GM18502 (cell line): ENCODE results near the gene PUM1.

Source experiments
- ATAC-seq: cut with Tn5 transposase; IDR thresholded peaks from one replicate; pipeline ENCODE4 v1.9.1; 2021; ENCODE audit warnings: mild to moderate bottlenecking; ENCODE audit not compliant: unreplicated experiment, poor library complexity

The PUM1 gene

DNA sequence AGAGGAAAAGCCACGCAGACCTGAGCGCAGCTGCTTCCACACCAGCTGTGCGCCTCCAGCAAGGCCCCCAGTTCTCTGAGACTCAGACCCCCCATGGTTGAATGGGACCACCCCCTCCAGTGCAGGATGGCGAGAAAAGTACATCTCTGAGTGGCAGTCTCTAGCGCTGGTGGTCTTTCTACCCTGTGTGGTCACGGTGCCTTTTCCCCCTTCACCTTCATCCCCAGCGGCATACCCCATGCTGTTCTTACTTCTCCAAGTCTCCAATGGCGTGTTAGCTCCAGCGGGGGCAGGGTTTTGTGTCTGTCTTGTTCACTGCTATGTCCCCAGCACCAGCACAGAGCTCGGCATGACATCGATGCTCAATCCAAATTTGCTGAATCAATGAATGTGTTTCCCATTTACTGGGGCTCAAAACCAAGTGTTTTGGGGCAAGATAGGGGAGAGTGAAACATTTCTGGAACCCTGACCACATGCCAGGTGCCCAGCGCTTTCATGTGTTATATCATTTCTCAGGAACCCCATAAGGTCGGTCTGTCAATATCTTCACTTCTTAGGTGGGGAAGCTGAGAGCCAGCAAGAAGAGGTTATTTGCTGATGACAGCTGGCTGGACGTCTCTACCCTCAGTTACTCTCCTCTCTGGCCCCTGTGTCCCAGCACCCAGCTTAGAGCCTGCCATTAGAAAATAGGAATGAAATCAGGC lies 156.0 kb downstream of the PUM1 start:
- ATAC-seq: no peak

DNA sequence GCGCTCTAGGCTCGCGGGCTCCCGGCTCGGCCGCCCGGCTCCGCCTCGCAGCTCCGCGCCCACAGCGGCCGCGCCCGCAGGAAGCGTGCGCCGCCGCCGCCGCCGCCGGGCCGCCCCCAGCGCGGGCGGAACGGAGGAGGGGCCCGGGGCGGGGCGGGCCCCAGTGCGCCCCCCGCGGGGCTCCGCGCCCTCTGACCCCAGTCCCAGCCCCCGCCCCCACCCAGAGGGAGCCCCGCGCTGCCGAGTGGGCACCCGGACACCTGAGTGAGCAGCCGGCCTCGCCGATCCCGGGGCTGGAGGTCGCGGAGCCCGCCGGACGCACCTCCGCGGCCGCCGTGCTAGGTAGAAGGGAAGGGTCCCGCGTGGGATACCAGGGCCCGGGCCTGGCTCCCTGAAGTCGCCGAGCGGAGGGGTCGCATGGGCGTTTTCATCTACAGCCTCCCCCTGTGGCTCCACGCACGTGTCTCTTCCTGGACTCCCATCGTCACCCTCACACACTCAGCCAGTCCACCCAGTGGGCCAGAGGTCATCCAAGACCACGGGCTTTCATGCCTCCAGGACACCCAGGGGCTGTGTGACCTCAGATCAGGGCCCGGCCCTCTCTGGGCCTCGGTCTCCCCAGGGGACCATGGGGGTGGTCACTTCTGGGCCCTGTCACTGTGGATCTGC lies 156.7 kb downstream of the PUM1 start, which contains the start of gene SDC3:
Gene SDC3, minus strand, starts transcription at position 63 of the 669 bp plus-strand sequence. CDS start 172 bp downstream, outside the sequence.
- ATAC-seq: no peak

DNA sequence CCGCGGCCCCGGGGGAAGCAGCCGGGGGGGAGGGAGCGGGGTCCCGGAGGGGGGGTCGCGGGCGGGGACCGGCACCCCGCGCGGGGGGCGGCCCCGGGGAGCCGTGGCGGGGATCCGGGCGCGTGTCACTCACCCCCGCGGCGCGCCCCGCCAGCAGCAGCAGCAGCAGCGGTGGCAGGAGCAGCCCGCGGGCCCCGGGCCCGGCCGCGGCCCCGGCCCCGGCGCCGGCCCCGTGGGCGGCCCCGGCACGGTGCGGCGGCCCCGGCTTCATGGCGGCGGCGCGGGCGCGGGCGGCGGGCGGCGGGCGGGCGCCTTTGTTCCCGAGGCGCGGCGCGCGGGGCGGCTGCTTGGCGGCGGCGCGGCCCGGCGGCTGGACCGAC lies 157.2 kb downstream of the PUM1 start:
- ATAC-seq: no peak

DNA sequence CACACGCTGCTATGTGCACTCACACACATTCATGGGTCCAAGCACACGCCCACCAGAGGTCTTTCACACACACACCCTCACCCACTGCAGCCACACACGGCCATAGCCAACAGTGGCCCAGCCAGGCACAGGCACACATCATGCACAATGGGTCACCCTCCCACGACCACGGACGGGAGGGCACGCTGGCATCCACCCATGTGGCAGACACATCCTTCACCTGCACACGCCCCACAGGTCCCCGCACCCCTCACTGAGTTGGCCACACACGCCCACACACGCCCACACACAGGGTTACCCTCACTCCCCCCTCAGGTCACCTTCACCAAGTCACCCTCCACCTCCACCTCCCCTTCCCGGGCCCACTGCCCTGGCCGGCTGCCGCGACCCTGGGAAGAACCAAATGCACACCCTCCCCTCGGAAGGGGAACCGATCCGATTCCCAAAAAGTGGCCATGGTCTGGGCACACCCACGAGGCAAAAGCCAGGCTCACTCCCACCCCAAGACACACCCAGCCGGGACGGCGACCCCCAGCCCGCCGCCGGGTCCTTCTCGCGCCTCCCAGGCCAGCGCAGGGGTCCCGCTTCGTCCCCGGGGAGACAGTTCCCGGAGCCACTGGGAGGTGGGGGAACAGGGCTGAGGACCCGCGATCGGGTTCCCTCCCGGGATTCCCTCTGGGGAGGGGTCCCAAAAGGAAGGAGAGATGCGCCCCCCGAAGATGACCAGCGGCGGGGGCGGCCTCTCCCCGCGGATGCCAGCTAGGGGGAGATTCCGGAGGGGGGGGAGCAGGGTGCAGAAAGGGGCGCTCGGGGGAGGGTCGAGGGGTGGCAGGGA lies 157.8 kb downstream of the PUM1 start:
- no peak for ATAC-seq

DNA sequence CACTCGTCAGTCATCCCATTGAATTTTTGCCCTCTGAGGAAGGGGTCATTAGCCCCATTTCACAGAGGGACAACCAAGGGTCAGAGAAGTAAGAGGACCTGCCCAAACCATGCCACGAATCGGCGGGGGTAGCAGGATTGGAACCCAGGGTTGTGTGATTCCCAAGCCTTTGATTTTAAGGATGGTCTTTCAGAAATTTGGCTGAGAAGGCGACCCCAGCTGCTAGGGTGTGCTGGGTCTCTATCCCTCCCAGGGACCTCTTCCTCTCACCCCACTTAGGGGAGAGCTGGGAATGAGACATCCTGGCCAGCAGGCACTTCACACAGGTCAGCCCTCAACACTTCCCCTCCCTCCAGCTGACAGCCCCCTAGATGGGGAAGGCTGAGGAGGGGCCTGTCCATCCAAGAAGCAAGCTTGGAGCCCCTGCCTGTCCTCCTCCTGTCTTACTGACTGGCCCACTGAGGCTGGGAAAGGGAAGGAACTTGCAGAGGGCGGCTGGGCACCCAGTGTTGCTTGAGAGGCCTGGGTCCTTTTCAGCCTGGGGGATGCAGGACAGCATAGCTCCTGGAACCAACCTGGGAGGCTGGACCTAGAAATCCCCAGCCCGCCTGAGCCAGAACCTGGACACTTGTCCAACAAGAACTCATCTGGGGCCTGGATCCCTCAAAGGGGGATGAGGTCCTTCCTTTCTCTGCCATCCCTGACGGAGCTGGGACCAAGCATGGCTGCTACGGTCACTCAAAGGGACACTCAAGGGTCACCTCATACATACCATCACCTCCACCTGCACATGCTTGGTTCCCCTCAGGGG lies 158.7 kb downstream of the PUM1 start:
- no peak for ATAC-seq

DNA sequence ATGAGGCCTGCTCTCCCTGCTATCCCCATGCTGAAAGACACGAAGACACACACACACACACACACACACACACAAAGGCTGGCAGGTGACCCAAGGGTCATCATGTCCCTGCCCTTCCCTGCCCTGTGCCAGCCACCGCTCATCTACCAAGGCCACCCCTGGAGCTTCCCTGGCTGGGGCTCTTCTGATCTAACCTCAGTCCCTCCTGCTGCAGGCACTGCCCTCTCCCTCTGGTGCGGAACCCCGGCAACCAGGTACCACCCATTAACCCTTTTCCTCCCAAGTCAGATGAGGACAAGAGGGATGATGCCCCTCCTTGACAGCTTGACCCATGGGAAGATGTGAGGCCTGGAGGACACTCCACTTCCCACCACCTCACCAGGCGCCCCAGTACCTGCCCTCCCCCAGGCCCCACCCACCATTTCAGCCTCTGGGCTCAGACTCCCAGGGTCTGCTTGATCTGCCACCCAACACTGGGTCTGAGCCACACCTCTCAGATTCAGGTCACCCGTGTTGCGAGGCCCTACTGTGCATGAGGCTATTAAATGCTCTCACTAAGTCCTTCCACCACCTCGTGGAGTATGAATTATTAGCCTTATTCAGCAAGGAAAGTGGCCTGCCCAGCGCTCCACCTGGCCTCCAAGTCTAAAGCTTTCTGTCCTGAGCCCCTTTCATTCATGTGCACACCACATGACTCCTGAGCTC lies 159.4 kb downstream of the PUM1 start:
- no peak for ATAC-seq

DNA sequence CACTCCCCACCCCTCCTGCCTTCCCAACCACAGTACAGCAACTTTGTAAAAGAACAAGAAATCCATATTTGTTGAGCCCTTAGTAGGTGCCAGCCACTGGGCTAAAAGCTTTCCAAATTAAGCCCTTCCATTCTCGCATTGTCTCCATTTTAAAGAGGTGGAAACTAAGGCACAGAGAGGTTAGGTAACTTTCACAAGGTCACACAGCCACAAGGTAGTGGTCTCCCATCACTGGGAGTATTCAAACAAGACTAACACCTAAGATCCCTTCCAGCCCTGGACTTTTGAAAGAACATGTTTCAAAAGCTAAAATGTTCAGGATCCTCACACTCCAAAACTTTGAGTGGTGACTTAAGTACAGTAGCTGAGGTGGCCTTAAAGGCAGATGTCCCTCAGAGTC lies 160.1 kb downstream of the PUM1 start:
- no peak for ATAC-seq

DNA sequence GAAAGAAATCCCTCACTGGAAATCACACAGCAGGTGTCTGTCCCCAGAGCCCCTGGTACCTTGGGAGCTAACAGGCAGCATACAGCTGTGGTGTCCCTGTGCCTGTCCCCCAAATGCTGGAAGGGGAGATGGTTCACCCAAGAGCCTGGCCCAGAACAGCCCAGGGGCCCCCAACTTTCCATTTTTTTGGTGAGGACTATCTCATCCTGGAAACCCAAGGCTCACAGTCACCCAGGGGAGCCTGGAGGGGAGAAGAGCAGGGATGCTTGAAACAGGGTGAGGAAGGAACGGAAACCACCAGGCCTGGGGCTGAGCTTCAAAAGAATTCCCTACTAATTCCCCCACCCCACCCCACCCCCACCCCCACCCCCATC lies 160.6 kb downstream of the PUM1 start:
- no peak for ATAC-seq

DNA sequence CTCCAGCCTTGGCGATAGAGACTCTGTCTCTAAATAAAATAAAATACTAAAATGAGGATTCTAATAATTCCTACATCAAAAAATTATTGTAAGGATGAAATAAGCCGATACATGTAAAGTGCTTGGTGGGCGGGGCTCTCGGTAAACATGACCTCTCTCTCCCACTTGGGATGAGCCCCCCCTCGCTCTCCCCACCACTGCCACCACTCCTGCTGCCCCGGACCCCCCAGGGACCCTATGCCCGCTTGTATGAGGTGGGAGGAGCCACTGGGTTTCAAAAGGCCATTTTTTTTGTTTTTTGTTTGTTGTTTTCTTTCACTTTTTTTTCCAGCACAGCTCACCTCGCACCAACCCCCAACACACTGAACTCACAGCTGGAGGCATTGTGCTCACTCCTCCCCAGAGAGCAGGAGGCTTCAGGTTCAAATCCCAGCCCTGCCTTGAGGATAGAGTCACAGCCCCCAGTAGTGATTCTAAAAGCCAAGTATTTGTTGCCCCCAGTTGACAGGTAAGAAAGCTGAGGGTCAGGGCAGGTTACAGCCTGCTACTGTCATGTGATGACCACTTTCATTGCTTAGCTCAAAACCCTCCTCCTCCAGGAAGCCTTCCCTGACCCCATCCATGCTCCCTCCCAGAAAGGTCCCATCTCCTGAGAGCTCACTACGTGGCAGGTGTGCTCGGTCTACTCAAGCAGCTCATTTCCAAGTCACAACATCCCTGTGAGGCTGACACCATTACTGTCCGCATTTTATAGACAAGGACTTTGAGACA lies 161.1 kb downstream of the PUM1 start:
- ATAC-seq: no peak

DNA sequence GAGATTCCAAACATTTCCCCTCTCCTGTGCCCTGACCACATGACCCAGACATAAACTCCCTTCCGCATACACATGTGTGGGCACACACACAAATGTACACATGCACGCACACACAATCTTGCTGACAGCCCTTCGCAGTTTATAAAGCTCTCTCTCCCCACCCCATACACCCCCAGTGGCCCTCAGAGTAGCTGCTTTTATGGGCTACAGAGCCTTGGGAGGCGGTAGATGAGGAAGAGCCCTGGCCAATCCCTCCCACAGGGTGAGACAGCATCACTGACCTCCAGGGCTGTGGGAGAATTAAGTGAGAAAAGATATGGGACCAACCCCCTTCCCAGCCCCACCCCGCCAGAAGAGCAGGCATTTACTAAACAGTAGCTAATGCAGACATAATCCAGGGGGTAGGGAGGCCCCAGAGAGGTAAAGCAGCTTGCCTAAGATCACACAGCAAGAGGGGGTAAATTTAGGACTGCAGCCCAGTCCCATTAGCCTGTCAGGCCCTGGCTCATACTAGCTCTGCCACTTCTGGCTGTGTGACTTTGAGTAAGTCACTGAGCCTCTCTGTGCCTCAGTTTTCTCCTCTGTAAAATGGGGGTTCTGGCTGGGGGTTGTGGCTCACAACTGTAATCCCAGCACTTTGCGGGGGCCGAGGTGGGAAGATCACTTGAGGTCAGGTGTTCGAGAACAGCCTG lies 162.0 kb downstream of the PUM1 start:
- no peak for ATAC-seq

DNA sequence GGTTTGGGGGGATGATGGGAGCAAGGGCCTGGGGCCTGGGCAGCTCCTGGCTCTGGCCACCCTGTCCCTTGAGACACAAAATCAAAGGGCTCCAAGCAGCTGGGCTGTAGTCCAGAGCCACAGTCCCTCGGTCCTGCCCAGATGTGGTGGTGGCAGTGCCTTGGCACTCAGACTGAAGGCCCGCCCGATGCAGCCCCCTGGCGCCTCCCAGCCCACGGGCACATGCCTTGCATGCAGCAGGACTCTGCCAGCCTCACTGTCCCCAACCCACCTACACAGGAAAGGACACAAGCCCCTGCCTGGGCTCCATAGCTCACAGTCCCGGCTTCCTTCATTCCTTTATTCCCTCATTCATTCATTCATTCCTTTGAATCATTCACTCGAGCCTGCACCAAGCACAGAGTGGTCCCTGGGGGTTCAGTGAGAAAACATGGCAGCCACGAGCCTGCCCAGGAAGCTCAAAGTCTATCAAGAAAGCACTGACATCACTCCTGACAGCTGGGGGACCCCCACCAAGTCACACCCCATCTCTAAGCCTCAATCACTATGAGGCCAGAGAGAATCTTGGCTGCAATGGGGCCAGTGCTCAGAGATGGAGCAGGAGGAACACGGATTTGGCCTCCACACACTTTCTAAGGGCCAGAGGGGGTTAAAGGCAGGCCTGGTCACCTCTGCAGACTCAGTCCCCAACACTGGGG lies 162.8 kb downstream of the PUM1 start:
- no peak for ATAC-seq

DNA sequence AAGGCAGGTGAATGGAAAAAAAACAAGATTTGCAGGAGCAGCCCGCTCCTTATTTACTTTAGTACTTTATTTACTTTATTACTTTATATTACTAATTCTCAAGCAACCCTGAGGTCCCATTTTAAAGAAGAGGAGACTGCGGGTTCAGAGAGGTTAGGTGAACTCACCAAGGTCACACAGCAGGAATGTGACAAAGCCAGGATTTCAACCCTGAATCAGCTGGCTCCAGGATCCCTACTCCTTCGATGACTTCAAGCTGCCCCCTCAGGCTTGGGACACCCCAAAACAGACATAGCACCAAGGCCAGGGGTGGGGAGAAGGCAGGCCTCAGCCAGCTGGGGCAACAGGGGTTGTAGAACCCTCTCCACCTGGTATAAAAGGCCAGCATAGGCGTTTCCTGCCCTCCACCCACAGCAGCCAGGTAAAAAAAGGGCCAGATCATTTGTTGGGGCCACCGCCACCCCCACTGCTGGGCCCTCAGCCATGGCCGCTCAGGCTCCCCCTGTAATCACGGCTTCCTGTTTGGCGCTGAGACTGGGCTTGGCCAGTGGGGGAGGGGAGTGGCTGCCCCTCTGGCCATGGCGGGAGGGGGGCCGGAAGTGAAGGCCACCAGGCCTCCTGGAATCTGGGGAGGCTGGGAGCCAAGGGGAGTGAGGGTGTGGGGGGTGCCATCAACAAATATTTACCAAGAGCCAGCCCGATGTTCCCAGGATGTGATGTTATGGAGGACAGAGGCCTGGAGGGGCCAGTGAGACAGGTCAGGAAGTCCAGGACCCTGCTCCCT lies 163.5 kb downstream of the PUM1 start:
- ATAC-seq: no peak

DNA sequence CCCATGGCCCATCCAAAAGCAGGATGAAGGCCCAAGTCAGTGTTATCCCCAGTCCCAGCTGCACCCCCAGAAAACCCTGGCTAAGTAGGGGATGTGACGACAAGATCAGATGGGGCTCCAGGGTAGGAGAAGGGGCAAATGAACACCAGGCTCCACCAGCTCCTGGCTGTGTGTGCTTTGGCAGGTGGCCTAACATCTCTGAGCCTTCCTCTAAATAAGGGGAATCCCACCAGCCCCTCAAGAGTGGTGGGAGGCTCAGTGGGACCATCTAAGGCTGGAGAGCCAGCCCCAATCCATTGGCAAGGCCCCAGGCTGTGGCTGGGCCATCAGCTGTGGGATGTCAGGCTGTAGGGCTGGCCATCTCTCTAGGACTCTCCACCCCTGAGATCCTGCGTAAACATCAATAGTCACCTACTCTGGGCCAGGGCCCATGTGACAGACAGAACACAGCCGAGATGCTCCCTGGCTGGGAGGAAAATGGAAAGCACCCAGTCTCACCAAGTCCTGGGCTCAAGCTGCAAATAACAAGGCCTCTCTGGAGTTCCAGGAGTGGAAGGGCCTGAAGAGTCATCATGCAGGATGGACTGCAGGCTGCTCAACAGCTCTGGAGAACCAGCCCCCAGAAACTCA lies 164.5 kb downstream of the PUM1 start:
- ATAC-seq: no peak

DNA sequence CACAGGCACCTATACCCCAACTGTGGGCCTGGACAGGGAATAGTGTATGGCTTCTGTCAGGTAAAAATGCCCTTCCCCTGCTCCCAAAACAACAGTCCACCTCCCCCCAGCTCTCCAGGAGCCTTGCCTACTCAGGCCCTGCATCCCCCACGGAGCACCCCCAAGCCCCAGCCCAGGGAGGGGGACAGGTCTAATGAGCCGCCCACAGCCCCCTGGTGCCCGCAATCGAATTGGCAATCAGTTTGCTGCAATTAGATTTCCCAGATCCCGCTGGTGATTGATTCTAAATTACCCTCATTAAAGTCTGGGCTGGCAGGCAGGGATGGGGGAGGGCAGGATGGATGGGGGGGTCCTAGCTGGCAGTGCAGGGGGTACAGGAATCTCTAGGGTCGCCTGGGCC lies 165.0 kb downstream of the PUM1 start:
- no peak for ATAC-seq

DNA sequence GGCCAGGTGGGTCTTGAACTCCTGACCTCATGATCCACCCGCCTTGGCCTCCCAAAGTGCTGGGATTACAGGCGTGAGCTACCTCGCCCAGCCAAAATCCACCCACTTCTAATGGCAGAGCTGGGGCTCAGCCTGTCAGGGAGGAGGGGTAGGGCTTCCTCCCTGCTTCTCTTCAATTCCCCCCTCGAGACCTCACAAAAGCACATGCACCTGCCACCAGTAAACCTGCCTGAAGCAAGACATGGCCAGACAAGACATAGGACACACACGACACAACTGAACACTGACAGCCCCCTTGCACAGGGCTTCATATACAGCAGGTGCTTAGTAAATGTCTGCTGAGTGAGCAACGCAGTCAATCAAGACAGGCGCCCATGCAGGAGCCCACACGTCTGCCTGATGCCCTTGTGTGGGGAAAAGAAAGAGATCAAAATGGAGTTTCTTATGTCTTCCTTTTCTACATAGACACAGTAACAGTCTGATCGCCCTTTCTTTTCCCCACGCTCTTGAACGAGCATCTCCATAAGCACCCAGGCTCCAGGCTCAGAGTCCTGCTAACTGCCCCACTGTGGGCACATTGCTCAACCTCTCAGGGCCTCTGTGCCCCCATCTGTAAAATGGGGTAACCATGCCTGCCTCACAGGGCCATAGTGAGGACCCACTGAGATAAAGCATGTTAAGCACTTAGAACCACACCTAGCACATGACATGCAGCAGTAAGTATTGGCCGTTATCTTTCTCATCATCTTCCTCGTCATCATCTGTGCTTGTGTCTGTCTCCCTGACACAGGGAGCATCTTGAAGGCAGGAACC lies 165.7 kb downstream of the PUM1 start:
- no peak for ATAC-seq
